GM21381 (cell line): ENCODE data around the gene TMPRSS5.
"Not testable (repeated sequence)": the region's sequence is repeated elsewhere in the genome, so short reads cannot be mapped to it uniquely, and the experiment has no call there.

ENCODE experiments used
- ATAC-seq: cut with Tn5 transposase; IDR thresholded peaks from one replicate; pipeline ENCODE4 v1.9.1; 2021; ENCODE audit warnings: mild to moderate bottlenecking, moderate library complexity; ENCODE audit not compliant: unreplicated experiment

The TMPRSS5 gene

DNA sequence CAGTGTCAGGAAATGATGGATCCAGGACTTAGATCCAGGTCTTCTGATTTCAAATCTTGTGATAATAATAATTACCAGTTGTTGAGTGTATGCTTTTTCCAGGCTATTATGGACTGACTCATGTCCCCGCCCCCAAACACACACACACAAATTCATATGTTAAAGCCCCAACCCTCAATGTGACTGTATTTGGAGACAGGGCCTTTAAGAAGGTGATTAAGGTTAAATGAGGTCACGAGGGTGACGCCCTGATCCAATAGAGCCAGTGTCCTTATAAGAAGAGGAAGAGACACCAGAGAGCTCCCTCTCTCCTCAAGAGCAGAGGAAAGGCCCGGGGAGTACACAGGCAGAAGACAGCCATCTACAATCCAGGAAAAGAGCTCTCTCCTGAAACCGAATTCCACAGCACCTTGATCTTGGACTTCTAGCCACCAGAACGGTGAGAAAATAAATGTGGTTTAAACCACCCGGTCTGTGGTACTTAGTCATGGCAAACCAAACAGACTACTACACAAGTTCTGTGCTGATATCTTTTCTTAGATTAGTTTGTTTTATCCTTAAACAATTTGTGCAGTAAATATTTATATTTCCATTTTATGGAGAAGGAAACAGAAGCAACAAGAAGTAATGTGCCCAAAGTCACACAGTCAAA lies 8.2 kb downstream of the TMPRSS5 start:
- ATAC-seq, result no peak

DNA sequence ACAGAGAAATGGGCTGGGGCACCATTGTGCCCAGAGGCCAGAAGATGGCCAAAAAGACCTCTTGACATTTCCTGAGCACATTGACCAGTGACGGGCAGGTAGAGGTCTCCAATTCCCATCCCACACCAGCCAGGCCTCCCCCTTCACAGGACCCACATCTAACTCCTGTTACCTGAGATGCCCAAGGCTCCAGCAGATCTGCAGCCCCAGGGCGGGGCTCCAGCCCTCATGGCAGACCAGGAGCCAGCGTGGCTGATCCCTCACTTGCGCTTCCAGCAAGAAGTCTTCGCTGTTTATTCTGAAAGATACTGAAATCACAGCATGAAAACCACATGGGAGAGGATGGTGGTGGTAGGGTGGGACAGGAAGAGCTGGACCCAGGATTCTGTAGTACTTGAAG lies 9.0 kb downstream of the TMPRSS5 start:
- ATAC-seq, result no peak

DNA sequence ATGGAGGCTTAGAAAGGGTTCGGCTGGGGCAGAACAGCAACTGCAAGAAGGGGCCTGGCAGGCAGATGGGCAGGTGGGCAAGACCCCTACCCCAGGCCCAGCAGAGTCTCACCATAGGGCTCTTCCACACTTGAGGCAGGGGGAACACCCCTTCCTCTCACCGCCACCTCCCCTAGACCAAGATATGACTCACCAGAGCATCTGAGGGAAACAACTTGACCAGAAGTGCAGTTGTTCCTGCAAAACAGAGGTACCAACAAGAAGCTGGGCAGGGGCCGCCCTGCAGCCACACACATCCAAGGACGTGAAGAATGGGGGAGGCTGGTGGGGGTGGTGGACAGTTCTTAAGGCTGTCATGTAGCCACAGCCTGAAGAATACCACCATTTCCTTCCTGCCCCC lies 10.9 kb downstream of the TMPRSS5 start:
- no peak for ATAC-seq

DNA sequence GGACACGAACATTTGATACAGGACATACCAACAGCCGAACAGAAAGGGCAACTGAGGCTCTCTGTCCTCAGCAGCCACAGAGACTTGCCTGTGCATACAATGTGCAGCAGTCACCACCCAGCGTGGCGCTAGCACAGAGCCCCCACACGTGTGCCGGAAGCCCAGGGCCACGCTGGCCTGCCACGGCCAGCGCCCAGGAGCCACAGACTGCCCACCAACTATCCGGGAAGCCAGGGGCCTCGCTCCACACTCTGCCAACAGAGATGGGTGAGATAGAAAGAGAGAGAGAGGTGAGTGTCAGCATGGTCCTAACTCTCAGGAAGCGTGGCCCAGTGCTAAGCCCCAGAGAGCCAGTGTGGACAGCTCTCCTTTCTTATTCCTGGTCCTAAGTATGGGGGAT lies 11.7 kb downstream of the TMPRSS5 start:
- ATAC-seq, result no peak

DNA sequence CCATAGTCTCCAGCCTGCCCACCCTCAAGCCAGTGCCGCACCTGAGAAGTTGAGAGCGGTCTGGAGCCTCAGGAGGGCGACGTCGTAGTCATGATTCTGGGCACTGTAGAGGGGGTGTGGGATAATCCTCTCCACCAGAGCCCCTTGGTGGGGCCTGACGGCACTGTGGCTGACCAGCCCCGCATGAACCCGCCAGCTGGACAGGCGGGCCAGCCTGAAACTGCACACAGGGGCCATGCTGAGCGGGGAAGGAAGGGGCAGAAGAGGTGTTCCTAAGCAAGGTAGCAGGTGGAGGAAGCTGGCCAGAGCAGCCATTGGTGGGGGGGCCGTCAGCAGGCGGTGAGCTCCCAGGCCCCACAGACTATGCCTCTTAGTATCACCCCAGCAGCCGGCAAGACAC lies 13.1 kb downstream of the TMPRSS5 start:
- ATAC-seq, result no peak

DNA sequence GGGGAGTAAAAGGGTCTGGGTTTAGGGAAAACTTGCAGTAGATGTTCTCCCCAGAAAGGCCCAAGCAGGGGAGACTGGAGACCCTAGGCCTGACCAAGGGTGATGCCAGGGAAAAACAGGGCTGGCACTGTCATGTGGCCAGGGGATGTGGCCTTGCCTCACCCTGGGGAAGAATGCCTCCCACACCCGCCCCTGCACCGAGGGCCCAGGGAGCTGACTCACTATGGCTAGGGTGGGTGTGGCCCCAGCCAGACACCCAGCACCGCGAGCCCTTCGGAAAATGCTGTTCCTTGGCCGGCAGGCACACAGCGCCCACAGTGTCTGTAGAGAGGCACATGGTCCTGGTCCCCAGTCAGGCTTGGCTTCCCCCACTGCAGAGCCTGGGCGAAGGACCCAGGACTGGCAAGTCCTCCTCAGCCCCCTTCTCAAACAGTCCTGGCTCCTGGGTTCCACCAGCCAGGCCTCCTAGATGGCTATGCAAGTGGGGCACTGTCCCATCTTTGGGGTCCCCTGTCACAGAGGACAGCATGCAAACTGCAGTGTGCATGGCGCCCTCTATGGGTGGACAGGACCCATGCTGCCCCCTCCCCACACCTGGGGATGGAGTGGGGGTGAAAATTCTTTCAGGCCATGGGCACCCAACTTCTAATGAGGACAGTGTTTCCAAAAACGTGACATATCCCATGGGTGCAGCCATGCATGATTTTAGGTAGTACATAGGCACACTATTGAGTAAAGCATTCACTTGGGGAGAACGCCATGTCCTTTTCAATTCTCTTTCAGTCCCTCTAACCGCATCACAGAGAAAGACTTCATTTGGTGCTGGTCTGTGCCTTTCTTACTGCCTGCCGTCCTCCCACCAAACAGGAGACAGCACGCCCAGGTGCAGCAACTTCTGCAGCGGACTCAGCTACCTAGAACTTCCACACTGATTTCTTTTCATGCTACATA lies 15.2 kb downstream of the TMPRSS5 start:
- no peak for ATAC-seq

DNA sequence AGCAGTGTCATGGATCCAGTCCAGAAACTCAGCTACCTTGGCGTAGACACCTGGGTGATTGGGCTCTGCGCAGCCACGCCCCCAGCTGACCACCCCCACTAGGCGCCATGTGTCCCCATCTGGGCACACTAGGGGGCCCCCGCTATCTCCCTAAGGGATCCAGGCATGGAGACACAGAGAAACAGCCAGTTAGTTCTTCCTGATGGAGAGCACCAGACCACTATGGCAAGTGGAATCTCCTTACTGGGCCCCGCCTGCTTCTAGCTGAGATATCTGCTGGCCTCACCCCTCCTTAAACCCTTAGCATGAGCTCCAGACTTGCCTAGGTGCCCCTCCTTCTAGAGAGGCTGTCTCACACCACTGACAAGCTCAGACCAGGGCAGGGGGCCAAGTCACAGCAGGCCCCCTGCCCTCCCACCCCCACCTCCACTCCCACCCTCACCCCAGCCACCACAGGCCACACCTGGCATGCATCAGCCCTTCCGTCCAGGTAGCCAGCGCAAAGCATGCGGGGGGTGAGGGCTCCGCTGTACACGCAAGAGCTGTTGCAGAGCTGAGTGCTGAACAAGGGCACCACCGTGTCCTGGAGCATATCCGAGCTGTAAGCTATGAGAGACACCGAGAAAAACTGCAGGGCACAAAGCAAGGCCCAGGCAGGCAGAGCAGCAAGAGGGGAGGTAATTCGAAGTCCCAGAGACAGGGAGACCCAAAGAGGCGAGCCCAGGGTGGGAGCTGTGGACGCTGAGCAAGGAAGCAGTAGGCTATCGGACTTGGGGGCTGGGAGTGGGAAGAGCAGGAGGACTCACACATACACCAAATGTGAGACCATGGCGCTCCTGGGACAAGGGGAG lies 16.1 kb downstream of the TMPRSS5 start:
- ATAC-seq, result no peak

DNA sequence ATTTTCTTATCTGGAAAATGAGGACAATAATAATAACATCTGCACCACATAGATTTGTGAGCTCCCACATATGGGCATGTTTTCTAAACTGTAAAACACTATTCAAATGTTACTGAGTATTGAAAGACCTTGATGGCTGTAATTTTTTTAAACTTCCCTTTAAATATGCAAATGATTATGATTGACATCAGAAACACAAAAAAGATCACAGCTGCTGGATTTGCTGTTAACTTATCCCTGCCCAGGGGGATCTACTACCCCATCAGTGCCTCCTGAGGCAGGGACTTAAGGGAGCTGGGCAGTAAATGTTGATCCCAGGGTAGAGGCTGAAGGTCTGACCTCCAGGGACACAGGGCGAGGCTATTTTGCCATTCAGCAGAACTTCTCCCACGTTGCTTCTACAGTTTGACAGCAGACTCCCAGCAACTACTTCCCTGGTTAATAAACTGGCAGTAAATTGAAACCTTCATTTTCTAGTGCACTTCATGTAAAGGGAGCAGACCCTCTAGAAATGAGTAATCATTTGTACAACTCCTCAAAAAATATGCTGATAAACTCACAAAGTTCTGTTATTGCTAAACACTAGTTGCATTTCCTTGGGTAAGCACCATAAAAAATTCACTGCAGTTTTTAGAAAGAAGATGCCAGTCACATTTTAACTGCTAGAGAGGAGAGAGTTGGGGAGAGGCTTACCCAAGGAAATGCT lies 20.3 kb downstream of the TMPRSS5 start:
- ATAC-seq, result peak; percentile 49

DNA sequence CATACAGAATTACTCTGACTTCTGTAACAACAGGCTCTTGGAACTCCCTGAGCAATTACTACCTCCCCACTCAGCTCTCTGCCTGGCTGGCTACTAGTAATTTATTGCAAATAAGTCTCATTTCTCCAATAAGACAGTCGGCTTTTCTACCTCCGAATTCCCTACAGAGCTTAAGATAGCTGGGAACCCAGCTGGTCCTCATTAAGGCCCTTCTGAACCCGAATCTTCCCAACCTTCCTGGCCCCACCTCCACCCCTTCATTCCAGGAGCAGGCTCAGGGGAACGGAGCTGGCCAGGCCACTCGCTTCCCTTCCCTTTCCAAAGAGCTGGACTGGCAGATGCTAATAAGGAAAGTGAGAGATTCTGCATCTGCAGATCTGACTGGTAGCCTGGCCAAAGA lies 21.6 kb downstream of the TMPRSS5 start:
- no peak for ATAC-seq

DNA sequence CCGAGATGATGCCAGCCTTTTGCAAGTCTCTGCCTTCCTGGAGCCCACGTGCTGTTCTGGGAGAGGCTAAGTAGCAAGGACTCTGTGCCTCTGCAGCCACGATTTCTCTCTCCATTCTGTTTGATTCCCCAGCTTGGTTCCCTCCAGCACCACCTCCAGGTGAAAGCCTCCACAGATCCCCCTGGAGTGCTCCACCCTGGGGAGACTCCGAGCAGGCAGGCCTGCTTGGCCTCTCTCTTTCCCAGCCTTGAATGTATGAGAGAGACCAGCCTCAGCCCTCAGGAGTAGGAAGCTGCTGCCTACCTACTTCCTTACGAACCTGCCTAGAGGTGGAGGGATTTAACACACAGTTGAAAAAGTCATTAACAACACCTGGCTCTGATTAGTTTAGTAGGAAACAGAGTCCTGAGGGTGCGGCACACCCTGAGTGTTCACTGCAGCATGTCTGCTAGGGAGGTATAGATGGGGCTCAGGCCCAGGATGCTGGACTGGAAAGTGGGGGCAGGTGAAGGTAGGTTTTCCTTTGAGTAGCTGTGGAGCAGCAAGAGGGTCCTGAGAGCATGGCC lies 22.5 kb downstream of the TMPRSS5 start:
- ATAC-seq, result no peak

DNA sequence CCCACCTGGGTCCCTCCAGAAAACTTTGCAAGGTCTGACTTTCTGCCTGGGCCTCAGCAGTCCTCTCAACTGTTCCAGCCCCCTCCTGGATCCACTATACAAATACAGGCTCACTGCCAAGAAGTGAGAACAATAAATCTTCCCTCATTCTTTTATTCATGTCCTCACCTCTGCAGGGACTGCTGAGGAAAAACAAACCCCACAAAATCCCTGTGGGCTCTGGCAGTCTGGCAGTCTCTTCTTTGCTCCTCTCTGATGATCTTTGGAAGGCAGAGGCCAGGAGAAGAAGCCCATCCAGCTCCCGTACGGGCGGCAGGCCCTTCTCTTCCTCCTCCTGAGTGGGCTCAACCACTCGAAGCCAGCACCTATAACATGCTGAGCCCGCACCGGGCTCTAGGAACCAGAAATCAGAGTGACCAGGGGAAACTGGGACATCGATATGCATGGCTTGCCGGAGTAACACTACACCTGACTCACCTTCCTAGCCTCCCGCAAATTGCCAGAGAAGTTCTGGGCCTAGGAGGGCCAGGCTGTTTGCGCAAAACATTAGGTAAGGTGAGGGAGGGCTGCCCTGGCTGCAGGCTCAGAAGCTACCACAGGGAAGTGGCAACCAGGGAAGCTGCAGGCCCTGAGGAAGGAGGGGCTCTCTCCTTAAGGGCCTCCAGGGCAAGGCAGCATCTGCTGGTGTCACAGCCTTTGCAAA lies 24.2 kb downstream of the TMPRSS5 start:
- no peak for ATAC-seq

DNA sequence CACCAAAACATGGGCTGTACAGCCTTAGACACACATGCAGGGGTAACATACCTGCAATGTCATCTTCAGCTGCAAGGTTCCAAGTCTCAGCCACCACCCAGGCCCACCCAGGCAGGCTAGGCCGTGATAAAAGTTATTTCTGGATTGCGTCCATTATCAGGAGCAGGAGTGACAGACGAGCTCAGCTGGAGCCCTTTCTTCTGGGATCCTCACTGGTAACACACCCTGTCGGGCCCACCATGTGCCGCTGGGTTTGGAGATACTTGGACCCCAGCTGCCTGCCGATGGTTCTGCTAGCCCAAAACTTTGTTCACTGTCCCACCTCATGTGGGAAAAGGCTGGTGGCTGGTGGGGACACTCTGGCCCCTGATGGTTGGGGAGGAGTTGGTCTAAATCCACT lies 24.8 kb downstream of the TMPRSS5 start:
- no peak for ATAC-seq

DNA sequence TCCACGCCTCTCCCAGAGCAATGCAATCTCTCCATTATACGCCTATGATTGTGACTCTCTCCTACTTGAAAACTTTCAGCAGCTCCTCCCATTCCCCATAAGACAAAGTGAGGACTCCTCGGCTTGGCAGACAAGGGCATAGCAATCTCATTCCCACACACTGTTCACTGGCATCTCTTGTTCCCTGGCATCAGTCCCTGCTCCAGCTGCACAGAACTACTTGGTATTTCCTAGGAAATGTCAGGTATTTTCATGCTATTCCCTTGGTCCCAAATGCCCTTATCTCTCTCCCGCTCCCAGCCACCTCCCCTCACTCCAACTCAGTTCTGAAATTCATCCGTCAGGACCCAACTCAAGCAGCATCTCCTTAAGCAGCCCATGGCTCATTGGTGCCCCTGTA lies 28.4 kb downstream of the TMPRSS5 start:
- no peak for ATAC-seq

DNA sequence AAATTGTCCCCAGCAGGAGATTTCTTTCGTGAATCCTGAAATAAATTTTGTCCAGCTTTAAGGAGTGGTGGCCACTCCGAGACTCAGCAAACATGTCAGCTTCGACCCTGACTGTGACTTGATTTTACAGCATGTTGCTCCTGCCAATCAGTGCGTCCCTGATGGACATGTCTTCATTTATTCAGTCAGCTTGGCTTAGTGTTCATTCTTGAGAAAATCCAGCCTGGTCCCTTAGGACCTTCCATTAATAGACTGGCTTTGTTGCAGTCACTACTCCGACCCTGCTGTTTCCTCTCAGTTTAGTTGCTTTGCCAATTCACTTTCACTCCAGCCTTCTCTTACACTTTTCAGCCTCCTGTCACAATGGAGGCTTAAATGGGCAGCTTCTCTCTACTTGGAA lies 30.5 kb downstream of the TMPRSS5 start:
- no peak for ATAC-seq

DNA sequence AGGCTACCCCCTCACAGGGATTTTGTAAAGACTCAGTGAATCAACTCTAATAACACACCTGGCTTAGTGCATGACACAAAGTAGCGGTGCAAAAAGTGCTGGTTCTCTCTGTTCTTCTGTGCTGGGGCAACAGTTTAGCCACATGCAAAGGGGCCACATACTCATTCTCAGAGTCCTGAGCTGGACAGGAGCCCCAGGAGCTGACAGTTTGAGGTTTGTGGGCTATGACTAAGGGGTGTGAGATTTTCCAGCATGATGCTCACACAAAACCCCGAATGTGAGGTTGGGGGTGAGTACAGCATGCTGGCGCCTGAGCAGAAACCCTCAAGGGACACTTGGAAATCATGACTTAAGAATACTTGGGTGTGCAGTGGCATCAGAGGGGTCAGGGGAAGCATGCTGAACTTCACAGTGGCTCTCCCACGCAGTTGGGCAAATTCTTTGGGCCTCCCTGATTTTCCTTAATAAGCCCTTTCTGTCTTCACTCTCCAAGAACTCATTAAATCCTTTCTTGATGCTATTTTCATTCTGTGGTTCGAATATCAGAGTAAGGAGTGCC lies 31.0 kb downstream of the TMPRSS5 start:
- peak; percentile 90 for ATAC-seq

DNA sequence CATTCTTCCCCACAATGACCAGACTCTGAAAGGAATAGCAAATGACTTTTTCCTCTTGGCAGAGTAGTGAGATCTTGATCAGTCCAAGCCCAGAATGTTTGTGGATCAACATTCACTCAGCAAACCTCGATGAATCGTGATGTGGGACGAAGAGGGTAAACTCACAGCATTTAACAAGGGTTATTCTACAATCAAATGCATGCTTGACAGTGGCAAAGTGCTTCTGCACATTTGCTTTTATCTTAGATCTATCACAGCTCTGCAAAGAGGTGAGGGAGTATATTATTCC lies 31.8 kb downstream of the TMPRSS5 start:
- no peak for ATAC-seq

DNA sequence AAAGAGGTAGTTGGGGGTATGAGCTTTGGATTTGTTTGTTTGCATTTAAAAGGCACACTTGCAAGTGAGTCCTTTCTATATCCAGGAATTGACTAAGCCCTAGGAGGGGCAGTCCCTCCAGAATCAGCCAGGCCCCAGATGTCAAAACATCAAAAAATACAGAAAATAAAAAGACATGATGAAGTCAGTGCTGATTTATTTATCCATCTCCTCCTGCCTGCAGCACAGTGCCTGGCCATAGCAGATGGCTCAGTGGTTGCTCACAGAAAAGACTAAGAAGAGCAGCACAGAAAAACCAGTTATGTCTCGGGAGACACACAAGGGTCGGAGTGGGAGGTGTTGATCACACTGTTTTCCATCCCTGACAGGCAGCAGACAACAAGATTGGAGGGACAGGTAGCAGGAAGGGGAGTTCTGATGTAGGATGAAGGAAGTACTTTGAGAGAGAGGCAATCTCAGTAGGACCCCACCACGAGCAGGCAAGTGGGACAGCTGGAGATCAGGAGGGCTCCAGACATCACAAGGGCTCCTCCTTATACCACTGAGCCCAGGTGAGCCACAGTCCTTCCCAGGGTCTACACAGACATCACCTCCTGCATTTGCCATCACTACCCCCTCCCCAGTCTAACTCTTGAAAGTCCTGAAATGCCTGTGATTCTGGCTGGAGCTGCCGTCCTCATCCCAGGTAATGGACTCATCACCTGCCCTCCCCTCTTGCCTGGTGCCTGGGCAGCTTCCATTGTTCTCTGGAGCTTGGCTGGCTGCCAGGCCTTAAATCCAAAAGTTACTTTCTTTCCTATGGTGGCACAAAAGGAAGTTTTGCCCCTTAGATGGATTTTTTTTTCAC lies 32.3 kb downstream of the TMPRSS5 start:
- no peak for ATAC-seq

DNA sequence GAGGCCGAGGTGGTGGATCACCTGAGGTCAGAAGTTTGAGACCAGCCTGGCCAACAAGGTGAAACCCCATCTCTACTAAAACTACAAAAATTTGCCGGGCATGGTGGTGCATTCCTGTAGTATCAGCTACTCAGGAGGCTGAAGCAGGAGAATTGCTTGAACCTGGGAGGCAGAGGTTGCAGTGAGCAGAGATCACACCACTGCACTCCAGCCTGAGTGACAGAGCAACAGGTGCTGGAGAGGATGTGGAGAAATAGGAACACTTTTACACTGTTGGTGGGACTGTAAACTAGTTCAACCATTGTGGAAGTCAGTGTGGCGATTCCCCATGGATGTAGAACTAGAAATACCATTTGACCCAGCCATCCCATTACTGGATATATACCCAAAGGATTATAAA lies 34.2 kb downstream of the TMPRSS5 start:
- ATAC-seq, result not testable (repeated sequence)

DNA sequence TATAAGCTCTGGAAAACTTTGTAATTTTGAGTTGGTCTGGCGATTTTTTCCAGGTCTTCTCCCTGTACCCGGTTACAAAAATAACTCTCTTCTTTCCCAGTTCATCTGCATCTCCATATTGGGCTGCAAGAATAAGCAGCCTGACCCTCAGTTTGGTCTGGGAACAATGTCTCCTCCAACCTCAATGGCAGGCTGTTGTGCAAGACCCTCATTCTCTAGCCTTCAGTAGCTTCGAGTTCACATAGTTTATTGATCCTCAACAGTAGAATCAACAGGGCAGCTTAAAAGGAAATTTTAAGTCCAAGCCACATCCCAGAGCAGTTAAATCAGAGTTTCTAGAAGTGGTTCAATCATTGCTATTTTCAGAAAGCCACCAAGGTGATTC lies 35.3 kb downstream of the TMPRSS5 start:
- ATAC-seq, result no peak
